ENCODE data around the gene XPO4.
"Not testable (repeated sequence)": the region's sequence is repeated elsewhere in the genome, so short reads cannot be mapped to it uniquely, and the experiment has no call there.

Gene XPO4

GRCh38 chr13:20778311-20778710, 124.2 kb downstream of the XPO4 start:
- DNase-seq = no peak

GRCh38 chr13:20776751-20777150, 125.8 kb downstream of the XPO4 start:
- DNase-seq = no peak

- DNase-seq = no peak
Measured at GRCh38 chr13:20775961-20776360, 126.6 kb downstream of the XPO4 start.

GRCh38 chr13:20774746-20775145, 127.8 kb downstream of the XPO4 start:
- DNase-seq = no peak

- peak; percentile 92 to 95 (median 94) for DNase-seq
Measured at GRCh38 chr13:20773194-20774080, 129.1 kb downstream of the XPO4 start, which contains the start of gene EEF1AKMT1. Gene EEF1AKMT1 (minus strand): TSS chr13:20773961. CDS start chr13:20757598, 16,363 bp downstream.

- no peak for DNase-seq
Measured at GRCh38 chr13:20772401-20773131, 130.0 kb downstream of the XPO4 start.

- no peak for DNase-seq
Measured at GRCh38 chr13:20769834-20770233, 132.7 kb downstream of the XPO4 start.

GRCh38 chr13:20769091-20769490, 133.5 kb downstream of the XPO4 start:
- no peak for DNase-seq

- DNase-seq = no peak
Measured at GRCh38 chr13:20767309-20767943, 135.1 kb downstream of the XPO4 start.

- DNase-seq = no peak
Measured at GRCh38 chr13:20760872-20761271, 141.7 kb downstream of the XPO4 start.

GRCh38 chr13:20754009-20754408, 148.5 kb downstream of the XPO4 start:
- no peak for DNase-seq

GRCh38 chr13:20749377-20749776, 153.2 kb downstream of the XPO4 start:
- no peak for DNase-seq

GRCh38 chr13:20743830-20744404, 158.6 kb downstream of the XPO4 start:
- not testable (repeated sequence) for DNase-seq

GRCh38 chr13:20740021-20740420, 162.5 kb downstream of the XPO4 start:
- DNase-seq = no peak

GRCh38 chr13:20738616-20739015, 163.9 kb downstream of the XPO4 start:
- no peak for DNase-seq

- no peak for DNase-seq
Measured at GRCh38 chr13:20729633-20730585, 172.6 kb downstream of the XPO4 start.

GRCh38 chr13:20728579-20729311, 173.8 kb downstream of the XPO4 start:
- DNase-seq = no peak

- no peak for DNase-seq
Measured at GRCh38 chr13:20727856-20728255, 174.7 kb downstream of the XPO4 start.
